HEK293T (cell line): ENCODE measurements around the gene GPR55.

Experiments
- CTCF ChIA-PET: fragments of 350-600 bp; formaldehyde crosslinking; extraction: SDS; loops from one replicate; lab custom pipeline; 2021; ENCODE audit warnings: antibody characterized with exemption, inconsistent platforms; lab: Yijun Ruan, JAX
- POLR2A ChIA-PET: fragments of 350-600 bp; formaldehyde crosslinking; extraction: SDS; loops from one replicate; lab custom pipeline; 2020; ENCODE audit warnings: antibody characterized with exemption, inconsistent platforms; lab: Yijun Ruan, JAX
- DNase-seq: peaks from one replicate; pipeline ENCODE4 v3.0.0; 2012; ENCODE audit warnings: mixed read lengths; ENCODE audit errors: extremely low spot score
- ARNT ChIP-seq: fragments of 450-650 bp; IDR thresholded peaks from 2 replicates; pipeline ENCODE4 v1.6.1; 2017; ENCODE audit warnings: mild to moderate bottlenecking
- BHLHE40 ChIP-seq: fragments of 450-650 bp; IDR thresholded peaks from 2 replicates; pipeline ENCODE4 v1.6.1; 2016; ENCODE audit warnings: mild to moderate bottlenecking, moderate library complexity, borderline replicate concordance
- CTBP1 ChIP-seq: fragments of 450-650 bp; IDR thresholded peaks from 2 replicates; pipeline ENCODE4 v1.6.1; 2016; ENCODE audit warnings: borderline replicate concordance
- ELF4 ChIP-seq: fragments of 450-650 bp; IDR thresholded peaks from 2 replicates; pipeline ENCODE4 v1.6.1; 2017; ENCODE audit warnings: antibody characterized with exemption
- FOXA1 ChIP-seq: fragments of 450-650 bp; IDR thresholded peaks from 2 replicates; pipeline ENCODE4 v1.6.1; 2016; ENCODE audit warnings: mild to moderate bottlenecking
- FOXK2 ChIP-seq: fragments of 450-650 bp; IDR thresholded peaks from 2 replicates; pipeline ENCODE4 v1.6.1; 2016; ENCODE audit warnings: mild to moderate bottlenecking
- FOXM1 ChIP-seq: fragments of 450-650 bp; IDR thresholded peaks from 2 replicates; pipeline ENCODE4 v1.6.1; 2017; ENCODE audit warnings: mild to moderate bottlenecking, borderline replicate concordance
- HDGF ChIP-seq: fragments of 450-650 bp; IDR thresholded peaks from 2 replicates; pipeline ENCODE4 v1.6.1; 2017; ENCODE audit warnings: antibody characterized with exemption, borderline replicate concordance
- L3MBTL2 ChIP-seq: fragments of 450-650 bp; conservative IDR thresholded peaks from 2 replicates; pipeline ENCODE4 v1.6.1; 2016; ENCODE audit warnings: mild to moderate bottlenecking
- LEF1 ChIP-seq: fragments of 450-650 bp; IDR thresholded peaks from 2 replicates; pipeline ENCODE4 v1.6.1; 2017; ENCODE audit warnings: mild to moderate bottlenecking, borderline replicate concordance
- NFRKB ChIP-seq: fragments of 450-650 bp; IDR thresholded peaks from 2 replicates; pipeline ENCODE4 v1.6.1; 2016; ENCODE audit warnings: mild to moderate bottlenecking, moderate library complexity
- SP1 ChIP-seq: fragments of 450-650 bp; IDR thresholded peaks from 2 replicates; pipeline ENCODE4 v1.6.1; 2017
- SUZ12 ChIP-seq: fragments of 450-650 bp; IDR thresholded peaks from 2 replicates; pipeline ENCODE4 v1.6.1; 2016; ENCODE audit warnings: mild to moderate bottlenecking
- TARDBP ChIP-seq: fragments of 450-650 bp; IDR thresholded peaks from 2 replicates; pipeline ENCODE4 v1.6.1; 2016
- ZNF384 ChIP-seq: fragments of 450-650 bp; IDR thresholded peaks from 2 replicates; pipeline ENCODE4 v1.6.1; 2016
- TF ChIP-seq, protein P1 (sequence below): fragments of 450-650 bp; IDR thresholded peaks from 2 replicates; pipeline ENCODE4 v1.6.1; 2016

Gene GPR55

GRCh38 chr2:230930928-230931555 lies 6.0 kb upstream of the GPR55 start:
- TF ChIP-seq LEF1: no peak
- TF ChIP-seq NFRKB: no peak
- TF ChIP-seq, protein P1, sequence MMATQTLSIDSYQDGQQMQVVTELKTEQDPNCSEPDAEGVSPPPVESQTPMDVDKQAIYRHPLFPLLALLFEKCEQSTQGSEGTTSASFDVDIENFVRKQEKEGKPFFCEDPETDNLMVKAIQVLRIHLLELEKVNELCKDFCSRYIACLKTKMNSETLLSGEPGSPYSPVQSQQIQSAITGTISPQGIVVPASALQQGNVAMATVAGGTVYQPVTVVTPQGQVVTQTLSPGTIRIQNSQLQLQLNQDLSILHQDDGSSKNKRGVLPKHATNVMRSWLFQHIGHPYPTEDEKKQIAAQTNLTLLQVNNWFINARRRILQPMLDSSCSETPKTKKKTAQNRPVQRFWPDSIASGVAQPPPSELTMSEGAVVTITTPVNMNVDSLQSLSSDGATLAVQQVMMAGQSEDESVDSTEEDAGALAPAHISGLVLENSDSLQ: no peak
- TF ChIP-seq SP1: no peak
- TF ChIP-seq FOXA1: no peak
- TF ChIP-seq ELF4: no peak
- TF ChIP-seq ZNF384: no peak
- TF ChIP-seq L3MBTL2: no peak
- TF ChIP-seq ARNT: no peak
- TF ChIP-seq CTBP1: no peak
- TF ChIP-seq SUZ12: no peak
- no peak for TF ChIP-seq TARDBP
- no peak for TF ChIP-seq FOXK2
- no peak for TF ChIP-seq BHLHE40
- no peak for TF ChIP-seq HDGF
- TF ChIP-seq FOXM1: no peak
- ChIA-PET POLR2A (no interaction called here), CTCF (interaction anchor here (0.6 kb wide), 1 partner anchor 58 kb away, joined by 5 read pairs; no protein-coding TSS in a partner anchor)
- no peak for DNase-seq

DNA sequence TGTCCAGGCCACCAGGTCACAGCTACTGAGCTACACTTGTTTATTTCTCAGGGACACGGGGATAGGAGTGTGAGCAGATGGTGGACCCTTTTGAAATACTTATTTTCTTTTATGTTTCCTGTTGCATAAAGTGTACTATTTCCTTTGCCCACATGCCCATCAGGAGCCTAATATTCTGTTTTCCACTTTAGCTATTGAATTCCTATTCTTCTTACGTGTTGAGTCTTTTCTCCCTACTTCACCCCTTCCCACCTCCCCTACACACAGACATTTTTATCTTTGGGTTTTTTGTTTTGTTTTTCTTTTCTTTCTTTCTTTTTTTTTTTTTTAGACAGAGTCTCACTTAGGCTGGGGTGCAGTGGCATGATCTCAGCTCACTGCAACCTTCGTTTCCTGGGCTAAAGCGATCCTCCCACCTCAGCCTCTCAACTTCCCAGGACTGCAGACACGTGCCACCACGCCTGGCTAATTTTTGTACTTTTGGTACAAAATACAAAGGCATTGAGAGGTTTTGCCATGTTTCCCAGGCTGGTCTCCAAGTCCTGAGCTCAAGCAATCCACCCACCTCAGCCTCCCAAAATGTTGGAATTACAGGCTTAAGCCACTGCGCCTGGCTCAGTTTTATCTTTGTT lies 5.2 kb upstream of the GPR55 start:
- POLR2A ChIA-PET: interaction anchor here (0.8 kb wide), 1 partner anchor 29 kb away, joined by 3 read pairs; no protein-coding TSS in a partner anchor
- TF ChIP-seq LEF1 (no peak), SUZ12 (no peak), SP1 (no peak), FOXM1 (no peak), CTBP1 (no peak), ARNT (no peak), L3MBTL2 (no peak), BHLHE40 (no peak), HDGF (no peak), FOXA1 (no peak), ELF4 (no peak), NFRKB (no peak), FOXK2 (no peak), ZNF384 (no peak)
- TF ChIP-seq, protein P1: no peak
- CTCF ChIA-PET: no interaction called here
- no peak for DNase-seq

DNA sequence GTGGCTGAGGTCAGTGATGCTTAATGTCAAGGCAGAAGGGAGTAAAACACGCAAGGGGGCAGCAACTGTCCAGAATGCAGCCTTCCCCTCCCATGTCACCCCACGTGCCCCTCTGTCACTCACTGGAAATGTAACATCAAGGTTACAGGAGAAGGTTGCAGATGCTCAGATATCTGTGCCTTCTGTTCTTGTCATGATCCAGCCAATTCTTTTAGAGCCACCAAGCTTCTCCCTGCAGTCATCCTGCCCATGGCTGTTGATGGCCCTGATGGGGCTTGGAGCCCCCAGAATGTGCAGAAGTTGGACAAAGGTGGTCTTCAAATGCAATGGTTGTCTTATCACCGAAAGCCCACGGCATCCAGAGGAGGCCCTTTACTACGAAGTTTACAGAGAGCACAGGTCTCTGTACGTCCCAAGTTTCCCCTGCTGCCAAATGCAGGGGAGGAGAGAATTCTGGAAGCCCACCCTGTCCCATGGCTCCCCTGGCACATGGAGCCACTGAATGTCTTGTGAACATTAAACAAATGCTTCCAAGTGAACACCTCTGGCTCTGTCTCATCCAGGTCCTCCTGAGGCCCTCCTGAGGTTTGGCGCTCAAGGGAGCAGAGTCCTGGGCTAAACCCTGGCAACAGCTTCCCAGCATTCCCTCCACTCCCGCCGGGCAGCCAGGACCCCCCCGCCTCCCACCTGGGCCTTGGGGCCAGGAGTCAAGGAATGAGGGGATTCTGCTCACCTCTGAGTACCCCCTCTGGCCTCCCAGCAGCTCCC lies 4.5 kb upstream of the GPR55 start:
- TF ChIP-seq ARNT: no peak
- TF ChIP-seq TARDBP: no peak
- TF ChIP-seq FOXM1: no peak
- TF ChIP-seq, protein P1: no peak
- TF ChIP-seq SP1: no peak
- no peak for TF ChIP-seq HDGF
- no peak for TF ChIP-seq FOXA1
- no peak for TF ChIP-seq NFRKB
- TF ChIP-seq CTBP1: no peak
- no peak for TF ChIP-seq BHLHE40
- no peak for TF ChIP-seq ELF4
- TF ChIP-seq ZNF384: no peak
- no peak for TF ChIP-seq LEF1
- no peak for TF ChIP-seq FOXK2
- TF ChIP-seq SUZ12: no peak
- no peak for TF ChIP-seq L3MBTL2
- ChIA-PET CTCF (no interaction called here), POLR2A (interaction anchor here (0.8 kb wide), 1 partner anchor 29 kb away, joined by 3 read pairs; no protein-coding TSS in a partner anchor)
- no peak for DNase-seq

GRCh38 chr2:230928701-230929380 lies 3.8 kb upstream of the GPR55 start:
- POLR2A ChIA-PET: no interaction called here
- CTCF ChIA-PET: no interaction called here
- no peak for TF ChIP-seq HDGF
- no peak for TF ChIP-seq SUZ12
- TF ChIP-seq LEF1: no peak
- TF ChIP-seq, protein P1: no peak
- TF ChIP-seq CTBP1: no peak
- no peak for TF ChIP-seq SP1
- TF ChIP-seq ZNF384: no peak
- DNase-seq: no peak
